Activated CD8-positive, alpha-beta memory T cell treated with anti-CD3 and anti-CD28 coated beads for 24 hours (primary cell): ENCODE data around the gene CLEC16A.
A peak's percentile ranks its signal among the peaks of the same experiment; 100 is the strongest.

ENCODE experiments used
- DNase-seq: peaks from one replicate; pipeline ENCODE4 v3.0.0-alpha.2; 2020

Gene CLEC16A

GRCh38 chr16:11130978-11131665 lies 186.8 kb downstream of the CLEC16A start:
- DNase-seq: no peak

GRCh38 chr16:11131706-11132105 lies 187.3 kb downstream of the CLEC16A start:
- DNase-seq: no peak

GRCh38 chr16:11133344-11133943 lies 189.1 kb downstream of the CLEC16A start:
- DNase-seq: no peak

- DNase-seq: no peak
Observed at GRCh38 chr16:11134722-11135463, 190.5 kb downstream of the CLEC16A start.

- no peak for DNase-seq
Observed at GRCh38 chr16:11135464-11135973, 191.2 kb downstream of the CLEC16A start.

- no peak for DNase-seq
Observed at GRCh38 chr16:11136600-11136999, 192.2 kb downstream of the CLEC16A start.

- no peak for DNase-seq
Observed at GRCh38 chr16:11138022-11138768, 193.8 kb downstream of the CLEC16A start.

GRCh38 chr16:11138769-11139325 lies 194.5 kb downstream of the CLEC16A start:
- no peak for DNase-seq

GRCh38 chr16:11139326-11140097 lies 195.1 kb downstream of the CLEC16A start:
- DNase-seq: no peak

- peak; percentile 70 for DNase-seq
Observed at GRCh38 chr16:11140098-11140375, 195.7 kb downstream of the CLEC16A start.

- no peak for DNase-seq
Observed at GRCh38 chr16:11140466-11140865, 196.1 kb downstream of the CLEC16A start.

GRCh38 chr16:11140867-11141266 lies 196.5 kb downstream of the CLEC16A start:
- DNase-seq: no peak

- no peak for DNase-seq
Observed at GRCh38 chr16:11141409-11142260, 197.3 kb downstream of the CLEC16A start.

- DNase-seq: no peak
Observed at GRCh38 chr16:11142261-11142630, 197.9 kb downstream of the CLEC16A start.

- DNase-seq: no peak
Observed at GRCh38 chr16:11142951-11143350, 198.6 kb downstream of the CLEC16A start.

GRCh38 chr16:11143372-11144035 lies 199.1 kb downstream of the CLEC16A start:
- DNase-seq: no peak

- no peak for DNase-seq
Observed at GRCh38 chr16:11144122-11144521, 199.8 kb downstream of the CLEC16A start.

- no peak for DNase-seq
Observed at GRCh38 chr16:11145173-11145818, 200.9 kb downstream of the CLEC16A start.

GRCh38 chr16:11145819-11146211 lies 201.5 kb downstream of the CLEC16A start:
- no peak for DNase-seq
